Breast epithelium (tissue), 4 donors: ENCODE measurements around the gene TMEM222. TPM values are rescaled to one million over a fixed set of nuclear protein-coding genes. Genes with fewer than 3 reads are reported as not detected.

Experiments used
- DNase-seq, 2 donors: peaks; one replicate each; pipeline ENCODE4 v3.0.0-alpha.2; 2019; ENCODE audit warnings: low spot score in 2 of 2
- H3K27ac ChIP-seq, 2 donors: fragments of 200-600 bp; sonication (generic) in 1 of 2; one replicate each; pipeline ENCODE4 v1.5.1; 2016 to 2019; ENCODE audit warnings: mild to moderate bottlenecking in 1 of 2
- H3K27me3 ChIP-seq, 2 donors: fragments of 200-600 bp; sonication (generic) in 1 of 2; one replicate each; pipeline versions ENCODE4 v1.5.1 to v1.6.0; 2017 to 2019; ENCODE audit warnings: control low read depth in 1 of 2, mild to moderate bottlenecking in 1 of 2
- H3K36me3 ChIP-seq: fragments of 200-600 bp; one replicate; pipeline ENCODE4 v1.5.1; 2019
- H3K4me1 ChIP-seq, 2 donors: fragments of 200-600 bp; sonication (generic); one replicate each; pipeline ENCODE4 v1.5.1; 2016 to 2019; ENCODE audit warnings: control low read depth in 1 of 2
- H3K4me3 ChIP-seq, 3 donors: fragments of 200-600 bp; sonication (generic); 1 replicate in 2 of 3; 2 replicates in 1 of 3; pipeline ENCODE4 v1.5.1; 2016 to 2019; ENCODE audit warnings: mild to moderate bottlenecking in 3 of 3, moderate library complexity in 2 of 3
- H3K9me3 ChIP-seq, 2 donors: fragments of 200-600 bp; sonication (generic) in 1 of 2; one replicate each; pipeline ENCODE4 v1.5.1; 2016 to 2019; ENCODE audit warnings: control low read depth in 1 of 2
- CTCF ChIP-seq, 3 donors: fragments of 450-650 bp; IDR thresholded peaks; one replicate each; pipeline ENCODE4 v1.5.1; 2016 to 2017; ENCODE audit warnings: antibody characterized with exemption in 3 of 3, mild to moderate bottlenecking in 3 of 3, moderate library complexity in 3 of 3
- POLR2A ChIP-seq: fragments of 450-650 bp; IDR thresholded peaks from one replicate; pipeline ENCODE4 v1.6.1; 2016; ENCODE audit warnings: antibody characterized with exemption, mild to moderate bottlenecking, moderate library complexity
- POLR2AphosphoS5 ChIP-seq, 3 donors: sonication (generic); formaldehyde crosslinking; IDR thresholded peaks; one replicate each; pipeline ENCODE4 v1.6.1; 2017; ENCODE audit warnings: antibody characterized with exemption in 3 of 3
- intact Hi-C: fragments of 100-400 bp; cut with DNase I; formaldehyde crosslinking; loops from one replicate; pipeline ENCODE4 v1.15.1; 2023; ENCODE audit warnings: low total_unique reads
- total RNA-seq, 3 donors: library from RNA; depleted of rRNA; stranded (reverse); fragments of >200 nt; gene quantifications; one replicate each; pipeline ENCODE4 v1.1.0, GENCODE V29; 2016

The TMEM222 gene
- total RNA-seq, 3 donors from 2014 or later, result 20.0 to 28.0 (median 26.5) TPM

GRCh38 chr1:27356619-27357280 lies 34.8 kb downstream of the TMEM222 start:
- Histone ChIP-seq H3K4me3 (peak overlapping the region in 1 of 3 donors; percentile 44), H3K4me1 (no peaks in the 10 kb centered on the region), H3K9me3 (no peaks in the 10 kb centered on the region), H3K36me3 (no peaks in the 10 kb centered on the region), H3K27ac (peak overlapping the region; percentile 10 to 52), H3K27me3 (no peaks in the 10 kb centered on the region)
- intact Hi-C loops, result no loop called here
- DNase-seq, result no peak
- TF ChIP-seq POLR2A, result no peak
- no peak for TF ChIP-seq POLR2AphosphoS5 (IDR thresholded peaks at IDR 0.05)
- no peak for TF ChIP-seq CTCF (IDR thresholded peaks at IDR 0.05)

- Histone ChIP-seq H3K27ac (peak overlapping the region; percentile 10 to 52), H3K9me3 (no peaks in the 10 kb centered on the region), H3K36me3 (no peaks in the 10 kb centered on the region), H3K4me3 (peak overlapping the region in 2 of 3 donors; percentile 3 to 44), H3K27me3 (no peaks in the 10 kb centered on the region), H3K4me1 (no peaks in the 10 kb centered on the region)
- intact Hi-C loops, result no loop called here
- TF ChIP-seq POLR2AphosphoS5 (IDR thresholded peaks at IDR 0.05) (peak in 1 of 3 donors; percentile 16), POLR2A (no peak), CTCF (IDR thresholded peaks at IDR 0.05) (peak; percentile 94 to 97 (median 96))
- DNase-seq, result peak; percentile 65 to 83
These were observed 35.5 kb downstream of the TMEM222 start for GRCh38 chr1:27357281-27358037.

GRCh38 chr1:27358038-27358927 lies 36.3 kb downstream of the TMEM222 start:
- no peak overlapping the region for H3K4me3 ChIP-seq
- H3K27me3 ChIP-seq, result no peaks in the 10 kb centered on the region
- TF ChIP-seq POLR2AphosphoS5 (IDR thresholded peaks at IDR 0.05) (no peak), POLR2A (no peak), CTCF (IDR thresholded peaks at IDR 0.05) (no peak)
- no peak overlapping the region for H3K27ac ChIP-seq
- intact Hi-C loops, result no loop called here
- no peaks in the 10 kb centered on the region for H3K36me3 ChIP-seq
- no peak for DNase-seq
- H3K4me1 ChIP-seq, result no peaks in the 10 kb centered on the region
- H3K9me3 ChIP-seq, result no peaks in the 10 kb centered on the region

GRCh38 chr1:27358928-27359313 lies 37.0 kb downstream of the TMEM222 start:
- no peaks in the 10 kb centered on the region for H3K9me3 ChIP-seq
- H3K4me3 ChIP-seq, result no peak overlapping the region
- TF ChIP-seq CTCF (IDR thresholded peaks at IDR 0.05) (no peak), POLR2AphosphoS5 (IDR thresholded peaks at IDR 0.05) (no peak), POLR2A (no peak)
- no peaks in the 10 kb centered on the region for H3K36me3 ChIP-seq
- no peak for DNase-seq
- H3K4me1 ChIP-seq, result no peaks in the 10 kb centered on the region
- intact Hi-C loops, result no loop called here
- no peaks in the 10 kb centered on the region for H3K27me3 ChIP-seq
- H3K27ac ChIP-seq, result no peak overlapping the region
